DMS114 treated with DMSO at 0.1 percent for 48 hours (cell line): Measurements from ENCODE around the gene ZDHHC24.

Source experiments
- DNase-seq: peaks from one replicate; lab custom pipeline; 2025; ENCODE audit not compliant: unreplicated experiment; lab: John Stamatoyannopoulos, UW

Gene ZDHHC24

GRCh38 chr11:66566221-66566620, 20.4 kb upstream of the ZDHHC24 start:
- no peak for DNase-seq

GRCh38 chr11:66564984-66565383, 19.1 kb upstream of the ZDHHC24 start:
- DNase-seq, result no peak

- DNase-seq, result no peak
These were observed 18.7 kb upstream of the ZDHHC24 start for GRCh38 chr11:66564538-66564937.

GRCh38 chr11:66563832-66564231, 18.0 kb upstream of the ZDHHC24 start:
- no peak for DNase-seq

- DNase-seq, result no peak
These were observed 17.2 kb upstream of the ZDHHC24 start for GRCh38 chr11:66562907-66563583.

GRCh38 chr11:66562275-66562674, 16.4 kb upstream of the ZDHHC24 start:
- no peak for DNase-seq

GRCh38 chr11:66561975-66562248, 16.1 kb upstream of the ZDHHC24 start:
- no peak for DNase-seq

GRCh38 chr11:66561178-66561974, 15.5 kb upstream of the ZDHHC24 start:
- no peak for DNase-seq

GRCh38 chr11:66559866-66560676, 14.2 kb upstream of the ZDHHC24 start:
- DNase-seq, result no peak

- no peak for DNase-seq
These were observed 13.5 kb upstream of the ZDHHC24 start for GRCh38 chr11:66559142-66559865.

GRCh38 chr11:66557733-66558326, 12.0 kb upstream of the ZDHHC24 start:
- DNase-seq, result no peak

- DNase-seq, result no peak
These were observed 10.2 kb upstream of the ZDHHC24 start for GRCh38 chr11:66556086-66556485.

GRCh38 chr11:66555416-66555815, 9.6 kb upstream of the ZDHHC24 start:
- no peak for DNase-seq

GRCh38 chr11:66554602-66555001, 8.8 kb upstream of the ZDHHC24 start:
- no peak for DNase-seq

GRCh38 chr11:66550887-66551286, 5.0 kb upstream of the ZDHHC24 start:
- DNase-seq, result no peak

- no peak for DNase-seq
These were observed 3.8 kb upstream of the ZDHHC24 start for GRCh38 chr11:66549696-66550095.

- no peak for DNase-seq
These were observed 3.2 kb upstream of the ZDHHC24 start for GRCh38 chr11:66548774-66549630.

GRCh38 chr11:66548041-66548440, 2.2 kb upstream of the ZDHHC24 start:
- DNase-seq, result no peak

GRCh38 chr11:66547662-66548009, 1.8 kb upstream of the ZDHHC24 start:
- no peak for DNase-seq
